HL-60 (cell line): ENCODE results near the gene EVI5.

ENCODE experiments used
- DNase-seq, 2 experiments: peaks; one replicate each; pipeline ENCODE4 v3.0.0-alpha.2; 2010 to 2020; ENCODE audit warnings: low read depth in 1 of 2, low spot score in 1 of 2
- H3K27ac ChIP-seq: fragments of 250-450 bp; sonication (Bioruptor Pico); replicated peaks from 2 replicates; pipeline ENCODE4 v1.5.1; 2020; ENCODE audit warnings: mild to moderate bottlenecking, moderate library complexity
- H3K27me3 ChIP-seq: fragments of 250-450 bp; sonication (Bioruptor Pico); 2 replicates; pipeline ENCODE4 v1.5.1; 2021; ENCODE audit warnings: mild to moderate bottlenecking, moderate library complexity; ENCODE audit not compliant: insufficient read depth, poor library complexity, severe bottlenecking
- H3K4me3 ChIP-seq: replicated peaks from 2 replicates; pipeline ENCODE4 v1.5.1; 2011; ENCODE audit warnings: mild to moderate bottlenecking, control low read depth, low read length; ENCODE audit not compliant: insufficient read depth
- GABPA ChIP-seq: IDR thresholded peaks from 2 replicates; pipeline ENCODE4 v1.6.1; 2012; ENCODE audit warnings: low read depth
- POLR2AphosphoS5 ChIP-seq: IDR thresholded peaks from 2 replicates; pipeline ENCODE4 v1.6.1; 2012; ENCODE audit warnings: low read depth
- SPI1 ChIP-seq: IDR thresholded peaks from 2 replicates; pipeline ENCODE4 v1.6.1; 2012; ENCODE audit warnings: low read depth, mild to moderate bottlenecking, borderline replicate concordance
- TF ChIP-seq, protein P1 (sequence below): IDR thresholded peaks from 2 replicates; pipeline ENCODE4 v1.6.1; 2012; ENCODE audit warnings: low read depth; ENCODE audit not compliant: insufficient replicate concordance
- TF ChIP-seq, protein P2 (sequence below): IDR thresholded peaks from one replicate; pipeline ENCODE4 v1.5.1; 2011; ENCODE audit warnings: low read length, control low read depth, inconsistent platforms; ENCODE audit not compliant: insufficient read depth

The EVI5 gene

DNA sequence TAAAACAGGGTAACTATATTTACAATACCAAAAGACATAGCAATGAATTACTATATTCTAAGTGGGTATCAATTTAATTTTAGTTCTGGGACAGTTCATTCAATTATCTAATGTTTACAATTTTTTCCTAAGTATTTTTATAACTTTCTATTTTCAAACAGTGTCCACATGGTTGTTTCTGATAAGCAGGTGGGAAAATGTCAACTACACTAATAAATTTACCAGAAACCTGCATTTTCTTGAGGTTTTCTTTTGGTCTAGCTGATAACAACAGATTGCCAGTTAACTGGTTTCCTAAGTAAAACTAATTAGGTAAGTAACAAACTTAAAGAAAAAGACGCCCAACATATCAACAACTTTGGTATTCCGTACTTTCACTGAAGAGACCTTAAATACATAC, 213.3 kb downstream of the EVI5 start:
- DNase-seq, result no peak
- Histone ChIP-seq H3K4me3 (no peak overlapping the region), H3K27ac (no peak overlapping the region), H3K27me3 (no peaks in the 10 kb centered on the region)
- no peak for TF ChIP-seq SPI1
- TF ChIP-seq GABPA, result no peak
- TF ChIP-seq, protein P1, sequence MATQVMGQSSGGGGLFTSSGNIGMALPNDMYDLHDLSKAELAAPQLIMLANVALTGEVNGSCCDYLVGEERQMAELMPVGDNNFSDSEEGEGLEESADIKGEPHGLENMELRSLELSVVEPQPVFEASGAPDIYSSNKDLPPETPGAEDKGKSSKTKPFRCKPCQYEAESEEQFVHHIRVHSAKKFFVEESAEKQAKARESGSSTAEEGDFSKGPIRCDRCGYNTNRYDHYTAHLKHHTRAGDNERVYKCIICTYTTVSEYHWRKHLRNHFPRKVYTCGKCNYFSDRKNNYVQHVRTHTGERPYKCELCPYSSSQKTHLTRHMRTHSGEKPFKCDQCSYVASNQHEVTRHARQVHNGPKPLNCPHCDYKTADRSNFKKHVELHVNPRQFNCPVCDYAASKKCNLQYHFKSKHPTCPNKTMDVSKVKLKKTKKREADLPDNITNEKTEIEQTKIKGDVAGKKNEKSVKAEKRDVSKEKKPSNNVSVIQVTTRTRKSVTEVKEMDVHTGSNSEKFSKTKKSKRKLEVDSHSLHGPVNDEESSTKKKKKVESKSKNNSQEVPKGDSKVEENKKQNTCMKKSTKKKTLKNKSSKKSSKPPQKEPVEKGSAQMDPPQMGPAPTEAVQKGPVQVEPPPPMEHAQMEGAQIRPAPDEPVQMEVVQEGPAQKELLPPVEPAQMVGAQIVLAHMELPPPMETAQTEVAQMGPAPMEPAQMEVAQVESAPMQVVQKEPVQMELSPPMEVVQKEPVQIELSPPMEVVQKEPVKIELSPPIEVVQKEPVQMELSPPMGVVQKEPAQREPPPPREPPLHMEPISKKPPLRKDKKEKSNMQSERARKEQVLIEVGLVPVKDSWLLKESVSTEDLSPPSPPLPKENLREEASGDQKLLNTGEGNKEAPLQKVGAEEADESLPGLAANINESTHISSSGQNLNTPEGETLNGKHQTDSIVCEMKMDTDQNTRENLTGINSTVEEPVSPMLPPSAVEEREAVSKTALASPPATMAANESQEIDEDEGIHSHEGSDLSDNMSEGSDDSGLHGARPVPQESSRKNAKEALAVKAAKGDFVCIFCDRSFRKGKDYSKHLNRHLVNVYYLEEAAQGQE, result no peak
- TF ChIP-seq POLR2AphosphoS5, result no peak
- TF ChIP-seq, protein P2, sequence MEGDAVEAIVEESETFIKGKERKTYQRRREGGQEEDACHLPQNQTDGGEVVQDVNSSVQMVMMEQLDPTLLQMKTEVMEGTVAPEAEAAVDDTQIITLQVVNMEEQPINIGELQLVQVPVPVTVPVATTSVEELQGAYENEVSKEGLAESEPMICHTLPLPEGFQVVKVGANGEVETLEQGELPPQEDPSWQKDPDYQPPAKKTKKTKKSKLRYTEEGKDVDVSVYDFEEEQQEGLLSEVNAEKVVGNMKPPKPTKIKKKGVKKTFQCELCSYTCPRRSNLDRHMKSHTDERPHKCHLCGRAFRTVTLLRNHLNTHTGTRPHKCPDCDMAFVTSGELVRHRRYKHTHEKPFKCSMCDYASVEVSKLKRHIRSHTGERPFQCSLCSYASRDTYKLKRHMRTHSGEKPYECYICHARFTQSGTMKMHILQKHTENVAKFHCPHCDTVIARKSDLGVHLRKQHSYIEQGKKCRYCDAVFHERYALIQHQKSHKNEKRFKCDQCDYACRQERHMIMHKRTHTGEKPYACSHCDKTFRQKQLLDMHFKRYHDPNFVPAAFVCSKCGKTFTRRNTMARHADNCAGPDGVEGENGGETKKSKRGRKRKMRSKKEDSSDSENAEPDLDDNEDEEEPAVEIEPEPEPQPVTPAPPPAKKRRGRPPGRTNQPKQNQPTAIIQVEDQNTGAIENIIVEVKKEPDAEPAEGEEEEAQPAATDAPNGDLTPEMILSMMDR, result no peak

DNA sequence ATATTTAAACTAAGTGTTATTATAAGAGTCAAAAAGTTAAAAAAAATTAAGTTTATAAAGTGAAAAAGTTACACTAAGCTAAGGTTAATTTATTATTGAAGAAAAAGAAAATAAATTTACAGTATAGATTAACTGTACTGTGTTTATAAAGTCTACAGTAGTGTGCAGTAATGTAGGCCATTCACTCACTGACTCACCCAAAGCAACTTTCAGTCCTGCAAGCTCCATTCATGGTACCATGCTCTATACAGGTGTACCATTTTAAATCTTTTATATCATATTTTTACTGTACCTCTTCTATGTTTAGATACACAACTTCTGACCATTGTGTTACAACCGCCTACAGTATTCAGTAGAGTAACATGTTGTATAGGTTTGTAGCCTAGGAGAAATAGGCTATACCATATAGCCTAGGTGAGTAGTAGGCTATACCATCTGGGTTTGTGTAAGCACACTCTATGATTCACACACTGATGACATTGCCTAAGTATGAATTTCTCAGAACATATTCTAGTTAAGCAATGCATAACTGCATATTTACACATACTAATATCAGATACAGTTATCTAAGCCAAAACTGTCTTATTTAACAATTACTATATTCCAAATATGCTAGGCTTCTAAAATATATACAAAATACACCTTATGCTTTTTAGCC, 217.6 kb downstream of the EVI5 start:
- no peaks in the 10 kb centered on the region for H3K27me3 ChIP-seq
- H3K27ac ChIP-seq, result peak overlapping the region; percentile 44
- peak in 1 of 2 experiments; percentile 23 for DNase-seq
- H3K4me3 ChIP-seq, result no peak overlapping the region
- TF ChIP-seq, protein P1, result no peak
- TF ChIP-seq GABPA (no peak), SPI1 (no peak)
- TF ChIP-seq, protein P2, result no peak

DNA sequence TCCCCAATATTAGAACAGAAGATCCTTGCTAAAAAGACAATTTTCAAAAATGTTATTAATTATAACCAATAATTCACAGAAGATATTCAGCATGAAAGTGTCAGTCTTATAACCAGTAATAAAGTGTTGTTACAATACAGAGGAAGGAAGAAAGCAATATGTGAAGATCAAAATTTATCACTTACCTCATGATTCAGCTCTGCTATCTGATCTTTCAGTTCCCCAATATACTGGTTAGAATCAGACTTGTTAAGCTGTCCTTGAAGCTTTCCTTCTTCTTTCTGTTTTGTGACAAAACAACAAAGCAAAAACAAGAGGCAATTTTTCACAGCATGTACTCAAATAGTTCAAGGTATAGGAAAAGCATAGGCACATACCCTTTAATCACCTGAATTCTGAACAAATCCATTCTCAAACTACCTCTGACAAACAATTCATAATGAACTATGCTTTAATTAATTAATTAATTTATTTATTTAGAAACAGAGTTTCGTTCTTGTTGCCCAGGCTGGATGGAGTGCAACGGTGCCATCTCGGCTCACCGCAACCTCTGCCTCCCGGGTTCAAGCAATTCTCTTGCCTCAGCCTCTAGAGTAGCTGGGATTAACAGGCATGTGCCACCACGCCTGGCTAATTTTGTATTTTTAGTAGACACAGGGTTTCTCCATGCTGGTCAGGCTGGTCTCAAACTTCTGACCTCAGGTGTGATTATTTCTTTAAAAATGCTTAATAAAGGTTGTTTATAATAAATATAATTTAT, 221.3 kb downstream of the EVI5 start:
- no peak for DNase-seq
- no peaks in the 10 kb centered on the region for H3K27me3 ChIP-seq
- peak overlapping the region; percentile 29 for H3K27ac ChIP-seq
- no peak for TF ChIP-seq POLR2AphosphoS5
- no peak overlapping the region for H3K4me3 ChIP-seq

DNA sequence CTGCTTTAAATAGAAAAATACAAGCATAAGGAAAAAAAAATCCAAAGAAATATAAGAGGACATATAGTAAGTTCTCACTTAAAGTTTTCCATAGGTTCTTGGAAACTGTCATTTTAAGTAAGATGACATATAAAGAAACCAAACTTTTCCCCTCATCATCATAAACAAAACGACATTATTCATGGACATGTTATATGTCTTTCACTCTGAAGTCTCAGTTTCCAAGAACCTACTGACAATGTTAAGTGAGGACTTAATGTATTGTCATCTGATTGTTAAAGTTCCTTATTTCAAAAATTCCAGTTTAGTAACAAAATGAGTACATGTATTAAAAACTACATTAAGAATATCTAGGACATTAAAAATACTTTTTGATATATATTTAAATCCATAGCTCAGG, 228.6 kb downstream of the EVI5 start:
- no peak for DNase-seq
- TF ChIP-seq, protein P1, result no peak
- H3K4me3 ChIP-seq, result no peak overlapping the region

More for the DNA sequence above, 228.6 kb downstream of the EVI5 start:
- no peaks in the 10 kb centered on the region for H3K27me3 ChIP-seq
- H3K27ac ChIP-seq, result no peak overlapping the region
